GM03348 (cell line): Measurements from ENCODE around the gene EID1.

ENCODE experiments used
- DNase-seq: peaks from one replicate; pipeline ENCODE4 v3.0.0; 2012; ENCODE audit warnings: low spot score

EID1 gene

GRCh38 chr15:48868536-48868935 is 9.4 kb upstream of the EID1 start:
- peak; percentile 43 for DNase-seq

GRCh38 chr15:48869966-48870365 is 8.0 kb upstream of the EID1 start:
- DNase-seq, result no peak

- no peak for DNase-seq
Observed at GRCh38 chr15:48871542-48871941, 6.4 kb upstream of the EID1 start.

- no peak for DNase-seq
Observed at GRCh38 chr15:48872632-48873031, 5.3 kb upstream of the EID1 start.

- DNase-seq, result no peak
Observed at GRCh38 chr15:48875241-48875960, 2.5 kb upstream of the EID1 start.

GRCh38 chr15:48876057-48876456 is 1.9 kb upstream of the EID1 start:
- DNase-seq, result no peak

- DNase-seq, result no peak
Observed at GRCh38 chr15:48880070-48880634, 2.2 kb downstream of the EID1 start.

- DNase-seq, result no peak
Observed at GRCh38 chr15:48883699-48884098, 5.8 kb downstream of the EID1 start.

GRCh38 chr15:48887144-48887543 is 9.2 kb downstream of the EID1 start:
- DNase-seq, result no peak

- DNase-seq, result no peak
Observed at GRCh38 chr15:48888191-48888590, 10.3 kb downstream of the EID1 start.

- DNase-seq, result peak; percentile 14
Observed at GRCh38 chr15:48888836-48889235, 10.9 kb downstream of the EID1 start.

GRCh38 chr15:48889925-48890324 is 12.0 kb downstream of the EID1 start:
- no peak for DNase-seq

GRCh38 chr15:48890375-48890972 is 12.5 kb downstream of the EID1 start:
- DNase-seq, result no peak

- DNase-seq, result no peak
Observed at GRCh38 chr15:48891232-48891765, 13.4 kb downstream of the EID1 start.

- DNase-seq, result no peak
Observed at GRCh38 chr15:48893311-48893710, 15.4 kb downstream of the EID1 start.

- DNase-seq, result peak; percentile 65
Observed at GRCh38 chr15:48896869-48897814, 19.2 kb downstream of the EID1 start.

GRCh38 chr15:48898032-48898431 is 20.1 kb downstream of the EID1 start:
- DNase-seq, result no peak

- no peak for DNase-seq
Observed at GRCh38 chr15:48898446-48898845, 20.5 kb downstream of the EID1 start.

- no peak for DNase-seq
Observed at GRCh38 chr15:48899793-48900192, 21.9 kb downstream of the EID1 start.

- no peak for DNase-seq
Observed at GRCh38 chr15:48904758-48905157, 26.8 kb downstream of the EID1 start.

- DNase-seq, result no peak
Observed at GRCh38 chr15:48905216-48905615, 27.3 kb downstream of the EID1 start.

- DNase-seq, result no peak
Observed at GRCh38 chr15:48905847-48906246, 27.9 kb downstream of the EID1 start.
